ENCODE measurements around the gene ZHX3.
A peak's percentile ranks its signal among the peaks of the same experiment; 100 is the strongest.

Gene ZHX3

GRCh38 chr20:41317546-41318270 is at the start of gene ZHX3:
TSS of gene ZHX3 (minus strand) at chr20:41317731. CDS start at chr20:41204916, 112,815 bp downstream.
- peak; percentile 94 to 98 for DNase-seq (ENCODE audit: low spot score in 2 of 2)
- peak within 1 kb of the TSS; percentile 78 for H3K27ac Mint-ChIP-seq
- H3K4me3 Mint-ChIP-seq: peak within 1 kb of the TSS; percentile 89
- H3K36me3 Mint-ChIP-seq: no peaks in the 10 kb centered on the region
- H3K27me3 Mint-ChIP-seq: no peaks in the 10 kb centered on the region
- H3K9me3 Mint-ChIP-seq: no peaks in the 10 kb centered on the region
- ATAC-seq (ENCODE audit: low read depth): peak; percentile 96
- peaks cover 6% of the 10 kb centered on the region for H3K4me1 Mint-ChIP-seq

GRCh38 chr20:41367393-41367695 is 49.8 kb upstream of the ZHX3 start:
- peaks cover 9% of the 10 kb centered on the region for H3K4me1 Mint-ChIP-seq
- DNase-seq (ENCODE audit: low spot score in 2 of 2) (no peak), ATAC-seq (ENCODE audit: low read depth) (no peak)
- peaks cover 3% of the 10 kb centered on the region for H3K9me3 Mint-ChIP-seq
- peaks cover 23% of the 10 kb centered on the region for H3K27me3 Mint-ChIP-seq
- no peak overlapping the region for H3K4me3 Mint-ChIP-seq
- H3K36me3 Mint-ChIP-seq: peaks cover 4% of the 10 kb centered on the region
- no peak overlapping the region for H3K27ac Mint-ChIP-seq

GRCh38 chr20:41366546-41367392 is 49.2 kb upstream of the ZHX3 start, which contains the start of gene EMILIN3:
TSS of gene EMILIN3 (minus strand) at chr20:41366818. CDS start at chr20:41366634, 184 bp downstream.
- Mint-ChIP-seq H3K36me3 (peaks cover 4% of the 10 kb centered on the region), H3K4me1 (peaks cover 9% of the 10 kb centered on the region), H3K27ac (no peak within 1 kb of the TSS), H3K9me3 (peaks cover 3% of the 10 kb centered on the region), H3K4me3 (no peak within 1 kb of the TSS), H3K27me3 (peaks cover 23% of the 10 kb centered on the region)
- DNase-seq (ENCODE audit: low spot score in 2 of 2) (no peak), ATAC-seq (ENCODE audit: low read depth) (no peak)

GRCh38 chr20:41365777-41366545 is 48.4 kb upstream of the ZHX3 start:
- no peak for ATAC-seq (ENCODE audit: low read depth)
- Mint-ChIP-seq H3K4me3 (no peak overlapping the region), H3K27ac (no peak overlapping the region), H3K9me3 (no peaks in the 10 kb centered on the region), H3K4me1 (peaks cover 9% of the 10 kb centered on the region), H3K36me3 (no peaks in the 10 kb centered on the region), H3K27me3 (peaks cover 20% of the 10 kb centered on the region)
- no peak for DNase-seq (ENCODE audit: low spot score in 2 of 2)

- no peak overlapping the region for H3K4me3 Mint-ChIP-seq
- no peak for DNase-seq (ENCODE audit: low spot score in 2 of 2)
- ATAC-seq (ENCODE audit: low read depth): no peak
- H3K9me3 Mint-ChIP-seq: no peaks in the 10 kb centered on the region
- H3K36me3 Mint-ChIP-seq: no peaks in the 10 kb centered on the region
- H3K27me3 Mint-ChIP-seq: peaks cover 20% of the 10 kb centered on the region
- H3K4me1 Mint-ChIP-seq: peaks cover 9% of the 10 kb centered on the region
- no peak overlapping the region for H3K27ac Mint-ChIP-seq
Observed at GRCh38 chr20:41364967-41365765, 47.6 kb upstream of the ZHX3 start.

GRCh38 chr20:41364236-41364855 is 46.8 kb upstream of the ZHX3 start:
- ATAC-seq (ENCODE audit: low read depth): no peak
- Mint-ChIP-seq H3K4me3 (no peak overlapping the region), H3K36me3 (no peaks in the 10 kb centered on the region), H3K27ac (no peak overlapping the region), H3K27me3 (peaks cover 19% of the 10 kb centered on the region), H3K4me1 (peaks cover 9% of the 10 kb centered on the region), H3K9me3 (no peaks in the 10 kb centered on the region)
- DNase-seq (ENCODE audit: low spot score in 2 of 2): no peak

GRCh38 chr20:41363601-41364000 is 46.1 kb upstream of the ZHX3 start:
- no peaks in the 10 kb centered on the region for H3K36me3 Mint-ChIP-seq
- H3K27ac Mint-ChIP-seq: no peak overlapping the region
- peaks cover 9% of the 10 kb centered on the region for H3K4me1 Mint-ChIP-seq
- H3K9me3 Mint-ChIP-seq: no peaks in the 10 kb centered on the region
- DNase-seq (ENCODE audit: low spot score in 2 of 2) (no peak), ATAC-seq (ENCODE audit: low read depth) (no peak)
- no peak overlapping the region for H3K4me3 Mint-ChIP-seq
- H3K27me3 Mint-ChIP-seq: peaks cover 15% of the 10 kb centered on the region

- no peak overlapping the region for H3K4me3 Mint-ChIP-seq
- DNase-seq (ENCODE audit: low spot score in 2 of 2) (no peak), ATAC-seq (ENCODE audit: low read depth) (no peak)
- H3K9me3 Mint-ChIP-seq: no peaks in the 10 kb centered on the region
- H3K27ac Mint-ChIP-seq: no peak overlapping the region
- H3K27me3 Mint-ChIP-seq: peaks cover 13% of the 10 kb centered on the region
- H3K4me1 Mint-ChIP-seq: peaks cover 9% of the 10 kb centered on the region
- H3K36me3 Mint-ChIP-seq: no peaks in the 10 kb centered on the region
Observed at GRCh38 chr20:41362748-41363140, 45.2 kb upstream of the ZHX3 start.

- Mint-ChIP-seq H3K27ac (no peak overlapping the region), H3K36me3 (no peaks in the 10 kb centered on the region), H3K4me1 (peaks cover 3% of the 10 kb centered on the region), H3K27me3 (peaks cover 7% of the 10 kb centered on the region), H3K9me3 (no peaks in the 10 kb centered on the region), H3K4me3 (no peak overlapping the region)
- DNase-seq (ENCODE audit: low spot score in 2 of 2) (no peak), ATAC-seq (ENCODE audit: low read depth) (no peak)
Observed at GRCh38 chr20:41361757-41362747, 44.5 kb upstream of the ZHX3 start.

- Mint-ChIP-seq H3K27me3 (peaks cover 6% of the 10 kb centered on the region), H3K4me3 (no peak overlapping the region), H3K9me3 (no peaks in the 10 kb centered on the region), H3K27ac (no peak overlapping the region), H3K36me3 (no peaks in the 10 kb centered on the region), H3K4me1 (peaks cover 3% of the 10 kb centered on the region)
- no peak for ATAC-seq (ENCODE audit: low read depth)
- DNase-seq (ENCODE audit: low spot score in 2 of 2): no peak
Observed at GRCh38 chr20:41360831-41361756, 43.6 kb upstream of the ZHX3 start.

- H3K27ac Mint-ChIP-seq: no peak overlapping the region
- H3K4me1 Mint-ChIP-seq: peaks cover 2% of the 10 kb centered on the region
- H3K27me3 Mint-ChIP-seq: peaks cover 1% of the 10 kb centered on the region
Observed at GRCh38 chr20:41359541-41360011, 42.0 kb upstream of the ZHX3 start.

More at GRCh38 chr20:41359541-41360011, 42.0 kb upstream of the ZHX3 start:
- no peak overlapping the region for H3K4me3 Mint-ChIP-seq
- DNase-seq (ENCODE audit: low spot score in 2 of 2) (no peak), ATAC-seq (ENCODE audit: low read depth) (no peak)
- no peaks in the 10 kb centered on the region for H3K36me3 Mint-ChIP-seq
- no peaks in the 10 kb centered on the region for H3K9me3 Mint-ChIP-seq

All from memory B cell (primary cell).